Measurements from ENCODE around the gene POSTN. TPM values are rescaled to one million over a fixed set of nuclear protein-coding genes. Genes with fewer than 3 reads are reported as not detected.

Gene POSTN
- total RNA-seq, 1 donor from 2014 or later: 52.1 TPM

GRCh38 chr13:37618554-37618953 lies 20.0 kb upstream of the POSTN start:
- Histone ChIP-seq H3K9me3 (replicated peaks) (no peaks in the 10 kb centered on the region), H3K4me3 (no peak overlapping the region), H3K36me3 (no peaks in the 10 kb centered on the region), H3K27me3 (ENCODE audit: low read depth) (no peaks in the 10 kb centered on the region), H3K27ac (replicated peaks) (no peak overlapping the region), H3K4me1 (no peaks in the 10 kb centered on the region)
- intact Hi-C loops (cut with micrococcal nuclease): no loop called here
- TF ChIP-seq, protein P1, sequence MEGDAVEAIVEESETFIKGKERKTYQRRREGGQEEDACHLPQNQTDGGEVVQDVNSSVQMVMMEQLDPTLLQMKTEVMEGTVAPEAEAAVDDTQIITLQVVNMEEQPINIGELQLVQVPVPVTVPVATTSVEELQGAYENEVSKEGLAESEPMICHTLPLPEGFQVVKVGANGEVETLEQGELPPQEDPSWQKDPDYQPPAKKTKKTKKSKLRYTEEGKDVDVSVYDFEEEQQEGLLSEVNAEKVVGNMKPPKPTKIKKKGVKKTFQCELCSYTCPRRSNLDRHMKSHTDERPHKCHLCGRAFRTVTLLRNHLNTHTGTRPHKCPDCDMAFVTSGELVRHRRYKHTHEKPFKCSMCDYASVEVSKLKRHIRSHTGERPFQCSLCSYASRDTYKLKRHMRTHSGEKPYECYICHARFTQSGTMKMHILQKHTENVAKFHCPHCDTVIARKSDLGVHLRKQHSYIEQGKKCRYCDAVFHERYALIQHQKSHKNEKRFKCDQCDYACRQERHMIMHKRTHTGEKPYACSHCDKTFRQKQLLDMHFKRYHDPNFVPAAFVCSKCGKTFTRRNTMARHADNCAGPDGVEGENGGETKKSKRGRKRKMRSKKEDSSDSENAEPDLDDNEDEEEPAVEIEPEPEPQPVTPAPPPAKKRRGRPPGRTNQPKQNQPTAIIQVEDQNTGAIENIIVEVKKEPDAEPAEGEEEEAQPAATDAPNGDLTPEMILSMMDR (IDR thresholded peaks at IDR 0.05; ENCODE audit: borderline replicate concordance): no peak
- DNase-seq: no peak

DNA sequence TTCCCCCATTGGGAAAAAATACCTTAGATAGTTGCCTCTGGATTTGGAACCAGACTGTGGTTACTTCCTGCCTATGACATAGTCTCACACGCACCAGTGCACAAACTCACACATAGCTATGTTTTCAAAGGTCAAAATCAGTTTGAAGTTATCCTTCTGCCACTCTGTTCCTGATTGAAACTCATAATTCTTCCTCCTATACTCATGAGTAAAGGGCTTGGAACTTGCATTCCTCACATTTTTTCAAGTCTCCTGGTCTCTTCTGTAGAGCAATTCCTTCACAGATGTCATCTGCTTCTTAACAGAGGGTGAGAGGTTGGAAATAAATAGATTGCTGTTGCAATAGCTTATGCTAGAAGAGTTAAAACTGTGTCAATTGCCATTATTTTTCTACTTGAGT lies 18.6 kb upstream of the POSTN start:
- intact Hi-C loops (cut with micrococcal nuclease): no loop called here

GRCh38 chr13:37616131-37616530 lies 17.6 kb upstream of the POSTN start:
- Histone ChIP-seq H3K9me3 (replicated peaks) (no peaks in the 10 kb centered on the region), H3K27me3 (ENCODE audit: low read depth) (no peaks in the 10 kb centered on the region), H3K4me3 (no peak overlapping the region), H3K27ac (replicated peaks) (no peak overlapping the region), H3K36me3 (no peaks in the 10 kb centered on the region), H3K4me1 (no peaks in the 10 kb centered on the region)
- TF ChIP-seq, protein P1 (IDR thresholded peaks at IDR 0.05; ENCODE audit: borderline replicate concordance): no peak
- no peak for DNase-seq
- intact Hi-C loops (cut with micrococcal nuclease): no loop called here

More for the DNA sequence above, 18.6 kb upstream of the POSTN start:
- TF ChIP-seq, protein P1 (IDR thresholded peaks at IDR 0.05; ENCODE audit: borderline replicate concordance): no peak
- H3K27me3 ChIP-seq (ENCODE audit: low read depth): no peaks in the 10 kb centered on the region
- H3K4me1 ChIP-seq: no peaks in the 10 kb centered on the region
- no peak overlapping the region for H3K4me3 ChIP-seq
- H3K9me3 ChIP-seq (replicated peaks): no peaks in the 10 kb centered on the region
- DNase-seq: no peak
- no peaks in the 10 kb centered on the region for H3K36me3 ChIP-seq
- no peak overlapping the region for H3K27ac ChIP-seq (replicated peaks)

GRCh38 chr13:37615276-37615675 lies 16.7 kb upstream of the POSTN start:
- no peaks in the 10 kb centered on the region for H3K9me3 ChIP-seq (replicated peaks)
- TF ChIP-seq, protein P1 (IDR thresholded peaks at IDR 0.05; ENCODE audit: borderline replicate concordance): no peak
- no peaks in the 10 kb centered on the region for H3K4me1 ChIP-seq
- intact Hi-C loops (cut with micrococcal nuclease): no loop called here
- no peak for DNase-seq
- no peak overlapping the region for H3K4me3 ChIP-seq
- no peaks in the 10 kb centered on the region for H3K27me3 ChIP-seq (ENCODE audit: low read depth)
- H3K27ac ChIP-seq (replicated peaks): no peak overlapping the region
- H3K36me3 ChIP-seq: no peaks in the 10 kb centered on the region

DNA sequence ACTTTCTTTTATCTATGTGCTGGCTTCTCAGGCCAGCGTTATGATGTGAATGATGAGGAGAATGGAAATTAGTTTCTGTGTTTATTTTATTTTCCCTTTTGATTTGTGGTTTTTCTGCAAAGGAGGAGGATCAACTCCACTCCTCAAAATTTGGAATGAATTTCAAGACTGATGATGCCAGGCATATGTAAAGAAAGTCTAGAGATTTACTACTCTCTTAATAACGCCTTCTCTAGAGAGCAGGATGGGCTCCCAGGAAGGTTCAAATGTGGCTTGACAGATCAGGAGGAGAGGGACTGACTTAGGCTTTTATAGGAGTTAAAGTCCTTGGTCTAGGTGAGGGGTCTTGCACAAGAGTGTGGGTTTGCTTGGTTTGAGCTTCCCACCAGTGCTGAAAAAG lies 15.1 kb upstream of the POSTN start:
- TF ChIP-seq, protein P1 (IDR thresholded peaks at IDR 0.05; ENCODE audit: borderline replicate concordance): no peak
- no peak overlapping the region for H3K4me3 ChIP-seq
- no peaks in the 10 kb centered on the region for H3K4me1 ChIP-seq
- no peak overlapping the region for H3K27ac ChIP-seq (replicated peaks)
- no peaks in the 10 kb centered on the region for H3K36me3 ChIP-seq
- H3K27me3 ChIP-seq (ENCODE audit: low read depth): no peaks in the 10 kb centered on the region
- DNase-seq: no peak
- H3K9me3 ChIP-seq (replicated peaks): no peaks in the 10 kb centered on the region
- intact Hi-C loops (cut with micrococcal nuclease): no loop called here

DNA sequence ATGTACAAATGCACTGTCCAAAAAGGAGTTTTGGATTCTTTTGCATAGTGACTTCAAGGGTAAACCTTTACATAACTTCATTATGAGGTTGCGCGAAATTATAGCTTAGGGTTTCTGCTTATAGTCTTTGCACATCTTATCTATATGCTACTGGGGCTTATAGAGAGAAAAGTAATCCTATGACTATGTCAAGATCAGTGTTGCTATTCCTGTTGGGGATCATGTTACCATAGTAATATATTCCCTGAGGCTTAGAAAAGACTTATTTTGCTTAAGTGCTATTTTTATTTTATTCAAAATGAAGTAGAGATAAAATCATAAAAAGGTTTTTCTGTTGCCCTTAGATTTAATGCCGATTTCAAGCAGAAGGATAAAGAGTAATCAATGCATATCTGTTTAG lies 14.7 kb upstream of the POSTN start:
- intact Hi-C loops (cut with micrococcal nuclease): no loop called here
- no peaks in the 10 kb centered on the region for H3K36me3 ChIP-seq

More for the DNA sequence above, 14.7 kb upstream of the POSTN start:
- Histone ChIP-seq H3K27ac (replicated peaks) (no peak overlapping the region), H3K27me3 (ENCODE audit: low read depth) (no peaks in the 10 kb centered on the region), H3K4me1 (no peaks in the 10 kb centered on the region), H3K9me3 (replicated peaks) (no peaks in the 10 kb centered on the region), H3K4me3 (no peak overlapping the region)
- TF ChIP-seq, protein P1 (IDR thresholded peaks at IDR 0.05; ENCODE audit: borderline replicate concordance): no peak
- no peak for DNase-seq
